CD14-positive monocyte (primary cell): ENCODE data around the gene PIK3R2. TPM values are rescaled to one million over a fixed set of nuclear protein-coding genes. Genes with fewer than 3 reads are reported as not detected.

Experiments used
- DNase-seq, 3 donors: peaks; one replicate each; pipeline ENCODE4 v3.0.0-alpha.2; 2011 to 2022
- H2AFZ ChIP-seq: 2 replicates; pipeline ENCODE4 v1.6.0; 2012; ENCODE audit warnings: mild to moderate bottlenecking, low read depth, low read length, inconsistent platforms; ENCODE audit not compliant: insufficient read depth, poor library complexity, severe bottlenecking
- H3K27ac ChIP-seq, 2 donors: 1 replicate in 1 of 2; 2 replicates in 1 of 2; pipeline ENCODE4 v1.5.1; 2012 to 2013; ENCODE audit warnings: low read length in 2 of 2, control low read depth in 1 of 2, inconsistent platforms in 1 of 2, low read depth in 1 of 2, mild to moderate bottlenecking in 1 of 2
- H3K27me3 ChIP-seq, 2 donors: one replicate each; pipeline versions ENCODE4 v1.6.0 to v1.6.1; 2011 to 2013; ENCODE audit warnings: low read length in 2 of 2; ENCODE audit not compliant: control insufficient read depth in 2 of 2, insufficient read depth in 2 of 2
- H3K36me3 ChIP-seq, 2 donors: replicated peaks in 1 of 2; 1 replicate in 1 of 2; 2 replicates in 1 of 2; pipeline versions ENCODE4 v1.5.1 to v1.6.1; 2012 to 2013; ENCODE audit warnings: low read length in 2 of 2, control low read depth in 1 of 2, inconsistent platforms in 1 of 2, mild to moderate bottlenecking in 1 of 2; ENCODE audit not compliant: insufficient read depth in 2 of 2, control insufficient read depth in 1 of 2
- H3K4me1 ChIP-seq, 2 donors: 1 replicate in 1 of 2; 2 replicates in 1 of 2; pipeline versions ENCODE4 v1.5.1 to v1.6.1; 2012 to 2013; ENCODE audit warnings: low read length in 2 of 2, control low read depth in 1 of 2, inconsistent platforms in 1 of 2, mild to moderate bottlenecking in 1 of 2, moderate library complexity in 1 of 2; ENCODE audit not compliant: insufficient read depth in 2 of 2, control insufficient read depth in 1 of 2
- H3K4me2 ChIP-seq: replicated peaks from 2 replicates; pipeline ENCODE3; 2012; ENCODE audit warnings: low read length, moderate library complexity, mild to moderate bottlenecking; ENCODE audit not compliant: poor library complexity, severe bottlenecking; ENCODE audit errors: extremely low read depth
- H3K4me3 ChIP-seq, 3 experiments: fragments of 200-600 bp in 1 of 3; sonication (generic) in 1 of 3; replicated peaks in 1 of 3; 1 replicate in 2 of 3; 2 replicates in 1 of 3; pipeline ENCODE4 v1.5.1; 2011 to 2013; ENCODE audit warnings: low read length in 3 of 3, mild to moderate bottlenecking in 3 of 3, control low read depth in 2 of 3, low read depth in 2 of 3, inconsistent platforms in 1 of 3, moderate library complexity in 1 of 3
- H3K79me2 ChIP-seq: 2 replicates; pipeline ENCODE4 v1.6.0; 2012; ENCODE audit warnings: mild to moderate bottlenecking, control low read depth, inconsistent platforms, low read length, moderate library complexity; ENCODE audit not compliant: insufficient read depth
- H3K9ac ChIP-seq: 2 replicates; pipeline ENCODE4 v1.6.0; 2017; ENCODE audit warnings: low read length, mild to moderate bottlenecking; ENCODE audit not compliant: insufficient read depth, poor library complexity, severe bottlenecking
- H3K9me3 ChIP-seq, 2 donors: replicated peaks in 1 of 2; 1 replicate in 1 of 2; 2 replicates in 1 of 2; pipeline versions ENCODE4 v1.5.1 to v1.6.1; 2012 to 2013; ENCODE audit warnings: low read length in 2 of 2, control low read depth in 1 of 2; ENCODE audit not compliant: control insufficient read depth in 1 of 2, insufficient read depth in 1 of 2
- H4K20me1 ChIP-seq: 2 replicates; pipeline ENCODE4 v1.6.0; 2012; ENCODE audit warnings: mild to moderate bottlenecking, low read length, control low read depth, moderate library complexity; ENCODE audit not compliant: insufficient read depth
- H3K27ac Mint-ChIP-seq, 7 donors: one replicate each; pipeline ENCODE4 v1.8.0; 2020; ENCODE audit warnings: mild to moderate bottlenecking in 7 of 7, mixed read lengths in 7 of 7, moderate library complexity in 6 of 7, inconsistent platforms in 2 of 7
- H3K27me3 Mint-ChIP-seq, 3 donors: one replicate each; pipeline ENCODE4 v1.8.0; 2021 to 2022; ENCODE audit warnings: low read depth in 3 of 3, mild to moderate bottlenecking in 3 of 3, mixed read lengths in 3 of 3, moderate library complexity in 3 of 3, inconsistent platforms in 1 of 3
- H3K36me3 Mint-ChIP-seq, 2 donors: one replicate each; pipeline ENCODE4 v1.8.0; 2020; ENCODE audit warnings: mixed read lengths in 2 of 2, inconsistent platforms in 1 of 2, mild to moderate bottlenecking in 1 of 2
- H3K4me1 Mint-ChIP-seq: one replicate; pipeline ENCODE4 v1.8.0; 2020; ENCODE audit warnings: mild to moderate bottlenecking, mixed read lengths
- H3K4me3 Mint-ChIP-seq, 2 donors: one replicate each; pipeline ENCODE4 v1.8.0; 2020; ENCODE audit warnings: mild to moderate bottlenecking in 2 of 2, mixed read lengths in 2 of 2, moderate library complexity in 1 of 2
- H3K9me3 Mint-ChIP-seq, 7 donors: one replicate each; pipeline ENCODE4 v1.8.0; 2020 to 2022; ENCODE audit warnings: mixed read lengths in 7 of 7, mild to moderate bottlenecking in 6 of 7, moderate library complexity in 6 of 7, inconsistent platforms in 2 of 7
- CTCF ChIP-seq: fragments of 200-600 bp; IDR thresholded peaks from one replicate; pipeline ENCODE4 v1.8.0; 2022; ENCODE audit warnings: antibody characterized with exemption, mild to moderate bottlenecking
- WGBS: methylation state at CpG from one replicate; pipeline ENCODE4 v1.1.5; 2013; ENCODE audit warnings: missing lambda C conversion rate; ENCODE audit not compliant: insufficient coverage; 5-methylcytosine and 5-hydroxymethylcytosine counted together
- intact Hi-C, 2 donors: fragments of 100-400 bp; cut with micrococcal nuclease; formaldehyde crosslinking; loops; one replicate each; pipeline versions ENCODE4 v1.15.0 to v1.15.1; 2023
- polyA plus RNA-seq, 3 donors: library from polyadenylated mRNA; depleted of rRNA in 1 of 3; unstranded in 2 of 3; stranded (reverse) in 1 of 3; fragments of 300-500 nt in 2 of 3; fragments of >200 nt in 1 of 3; fragmentation: Illumina TruSeq in 2 of 3; gene quantifications; 1 replicate in 2 of 3; 2 replicates in 1 of 3; pipeline ENCODE4 v1.2.3, GENCODE V29; 2012 to 2021

Gene PIK3R2
- polyA plus RNA-seq, 3 donors = 0.99 to 7.7 (median 2.0) TPM

- no peak overlapping the region for H2AFZ ChIP-seq
- Mint-ChIP-seq H3K9me3 (peaks cover 0 to 2% (median 0%) of the 10 kb centered on the region in 7 donors), H3K27ac (peak overlapping the region; percentile 58 to 85 (median 81)), H3K27me3 (peaks cover 0 to 1% (median 0%) of the 10 kb centered on the region in 3 donors), H3K4me1 (peaks cover 24% of the 10 kb centered on the region), H3K36me3 (peaks cover 77 to 96% of the 10 kb centered on the region in 2 donors), H3K4me3 (peak overlapping the region in 1 of 2 donors; percentile 19)
- peaks cover 71 to 87% of the 10 kb centered on the region in 2 donors for H3K36me3 ChIP-seq
- no peak overlapping the region for H3K4me2 ChIP-seq
- H3K79me2 ChIP-seq = peaks cover 15% of the 10 kb centered on the region
- intact Hi-C loops = no loop called here
- no peaks in the 10 kb centered on the region for H3K27me3 ChIP-seq
- H4K20me1 ChIP-seq = peaks cover 84% of the 10 kb centered on the region
- 93% methylated on average over 1 of the region's 2 CpGs for WGBS
- H3K9ac ChIP-seq = no peak overlapping the region
- H3K4me3 ChIP-seq = no peak overlapping the region
- H3K4me1 ChIP-seq = peaks cover 31 to 41% of the 10 kb centered on the region in 2 donors
- no peak for TF ChIP-seq CTCF
- H3K27ac ChIP-seq = peak overlapping the region; percentile 33 to 53
- H3K9me3 ChIP-seq = no peaks in the 10 kb centered on the region
- peak in 2 of 3 donors; percentile 24 to 48 for DNase-seq
Observed at GRCh38 chr19:18126097-18126496, 26.9 kb upstream of the PIK3R2 start.

GRCh38 chr19:18128044-18128443 lies 24.9 kb upstream of the PIK3R2 start:
- 39% methylated on average over 3 of the region's 3 CpGs for WGBS
- peak overlapping the region; percentile 76 to 92 (median 89) for H3K27ac Mint-ChIP-seq

More at GRCh38 chr19:18128044-18128443, 24.9 kb upstream of the PIK3R2 start:
- Mint-ChIP-seq H3K4me3 (no peak overlapping the region), H3K36me3 (peaks cover 74 to 96% of the 10 kb centered on the region in 2 donors), H3K27me3 (peaks cover 0 to 1% (median 0%) of the 10 kb centered on the region in 3 donors), H3K9me3 (no peaks in the 10 kb centered on the region), H3K4me1 (peaks cover 24% of the 10 kb centered on the region)
- H3K79me2 ChIP-seq = no peaks in the 10 kb centered on the region
- peaks cover 31 to 35% of the 10 kb centered on the region in 2 donors for H3K4me1 ChIP-seq
- H3K9ac ChIP-seq = no peak overlapping the region
- H3K27me3 ChIP-seq = no peaks in the 10 kb centered on the region
- no peak for TF ChIP-seq CTCF
- H3K36me3 ChIP-seq = peaks cover 70 to 87% of the 10 kb centered on the region in 2 donors
- peak overlapping the region; percentile 63 to 64 for H3K27ac ChIP-seq
- H3K9me3 ChIP-seq = no peaks in the 10 kb centered on the region
- H3K4me3 ChIP-seq = no peak overlapping the region
- H4K20me1 ChIP-seq = peaks cover 76% of the 10 kb centered on the region
- peak; percentile 68 to 84 (median 78) for DNase-seq
- H2AFZ ChIP-seq = no peak overlapping the region
- intact Hi-C loops = no loop called here
- no peak overlapping the region for H3K4me2 ChIP-seq
